ENCODE results near the gene AK5.

AK5 gene, protein sequence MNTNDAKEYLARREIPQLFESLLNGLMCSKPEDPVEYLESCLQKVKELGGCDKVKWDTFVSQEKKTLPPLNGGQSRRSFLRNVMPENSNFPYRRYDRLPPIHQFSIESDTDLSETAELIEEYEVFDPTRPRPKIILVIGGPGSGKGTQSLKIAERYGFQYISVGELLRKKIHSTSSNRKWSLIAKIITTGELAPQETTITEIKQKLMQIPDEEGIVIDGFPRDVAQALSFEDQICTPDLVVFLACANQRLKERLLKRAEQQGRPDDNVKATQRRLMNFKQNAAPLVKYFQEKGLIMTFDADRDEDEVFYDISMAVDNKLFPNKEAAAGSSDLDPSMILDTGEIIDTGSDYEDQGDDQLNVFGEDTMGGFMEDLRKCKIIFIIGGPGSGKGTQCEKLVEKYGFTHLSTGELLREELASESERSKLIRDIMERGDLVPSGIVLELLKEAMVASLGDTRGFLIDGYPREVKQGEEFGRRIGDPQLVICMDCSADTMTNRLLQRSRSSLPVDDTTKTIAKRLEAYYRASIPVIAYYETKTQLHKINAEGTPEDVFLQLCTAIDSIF

GRCh38 chr1:77281491-77282186, at the start of gene AK5:
Gene AK5, plus strand, starts transcription at chr1:77282019. Its CDS starts 295 bp downstream, at chr1:77282314.
- peak; percentile 64 for DNase-seq (ENCODE audit: low spot score)

DNA sequence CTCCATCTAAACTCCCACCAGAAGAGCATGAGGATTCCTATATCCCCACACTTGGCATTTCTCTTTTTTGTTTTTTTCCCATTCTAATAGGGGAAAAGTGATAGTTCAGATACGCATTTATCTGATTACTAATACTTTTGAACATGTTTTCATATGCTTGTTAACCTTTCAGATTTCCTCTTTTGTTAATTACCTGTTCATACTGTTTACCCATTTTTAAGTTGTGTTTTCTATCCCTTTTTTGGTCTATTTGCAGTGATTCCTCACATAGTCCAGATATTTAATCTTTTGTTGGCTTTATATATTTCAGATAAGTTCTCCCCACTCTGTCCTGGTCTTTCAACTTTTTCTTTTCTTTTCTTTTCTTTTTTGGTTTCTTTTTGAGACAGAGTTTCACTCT, 49.0 kb upstream of the AK5 start:
- no peak for DNase-seq (ENCODE audit: low spot score)

DNA sequence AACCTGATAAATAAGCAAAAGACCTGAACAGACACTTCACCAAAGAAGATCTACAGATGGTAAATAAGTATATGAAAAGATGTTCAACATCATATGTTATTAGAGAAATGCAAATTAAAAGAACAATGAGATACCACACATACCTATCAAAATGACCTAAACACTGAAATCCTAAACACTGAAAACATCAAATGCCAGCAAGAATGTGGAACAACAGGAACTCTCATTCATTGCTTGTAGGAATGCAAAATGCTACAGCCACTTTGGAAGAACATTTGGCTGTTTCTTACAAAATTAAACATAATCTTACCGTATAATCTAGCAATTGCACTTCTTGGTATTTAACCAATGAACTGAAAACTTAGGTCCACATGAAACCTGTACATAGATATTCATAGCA, 47.7 kb upstream of the AK5 start:
- no peak for DNase-seq (ENCODE audit: low spot score)

DNA sequence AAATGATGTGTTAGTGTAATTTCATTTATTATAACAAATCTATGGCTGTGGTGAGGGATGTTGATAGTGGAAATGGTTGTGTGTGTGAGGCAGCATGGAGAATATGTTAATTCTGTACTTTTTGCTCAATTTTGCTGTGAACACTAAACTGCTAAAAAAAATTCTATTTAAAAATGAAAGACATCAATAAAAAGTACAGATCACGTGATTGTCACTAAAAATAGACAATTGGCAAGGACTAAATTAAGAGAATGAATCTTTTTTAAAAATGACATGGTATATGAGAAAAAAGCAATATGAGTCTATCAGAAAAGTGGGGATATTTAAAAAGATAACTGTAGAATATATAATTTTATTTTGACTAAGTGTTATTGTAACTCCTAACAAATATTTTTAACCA, 46.9 kb upstream of the AK5 start:
- DNase-seq (ENCODE audit: low spot score), result no peak

- no peak for DNase-seq (ENCODE audit: low spot score)
These were observed 43.4 kb upstream of the AK5 start for GRCh38 chr1:77238462-77238861.

DNA sequence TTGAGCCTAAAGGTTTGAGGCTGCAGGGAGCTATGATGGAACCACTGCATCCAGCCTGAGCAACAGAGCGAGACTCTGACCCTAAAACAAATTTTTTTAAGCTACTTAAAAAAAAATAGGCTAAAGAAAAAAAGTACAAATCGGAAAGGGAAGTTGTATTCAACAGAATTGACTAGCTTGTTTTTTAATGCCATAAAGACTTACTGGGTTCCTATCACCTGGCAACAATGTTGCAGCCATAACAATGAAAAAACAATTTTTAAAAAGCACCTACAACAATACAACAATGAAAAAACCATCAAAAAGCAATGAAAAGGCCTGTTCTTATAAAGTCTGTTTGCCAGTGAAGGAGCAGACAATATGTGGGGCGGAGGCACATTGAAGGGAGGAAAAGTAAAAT, 42.5 kb upstream of the AK5 start:
- DNase-seq (ENCODE audit: low spot score), result no peak

DNA sequence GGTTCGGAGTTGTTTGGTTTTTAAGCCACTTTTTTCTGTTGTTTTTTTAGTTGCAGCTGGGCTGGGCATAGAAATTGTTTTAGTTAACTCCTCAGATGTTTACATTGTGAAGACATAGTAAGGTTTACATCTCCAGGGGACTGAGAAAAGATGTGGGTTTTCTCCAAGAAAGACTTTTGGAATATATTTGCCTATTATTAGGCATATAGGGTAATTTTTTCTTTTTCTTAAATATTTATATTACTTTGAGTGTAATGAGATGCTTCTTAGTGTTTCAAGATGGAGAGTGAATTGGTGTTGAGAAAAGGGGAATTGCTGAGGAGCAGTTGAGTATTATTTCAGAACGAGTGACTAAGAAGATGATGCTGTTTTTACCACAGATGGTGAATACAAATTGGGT, 36.0 kb upstream of the AK5 start:
- DNase-seq (ENCODE audit: low spot score), result no peak

DNA sequence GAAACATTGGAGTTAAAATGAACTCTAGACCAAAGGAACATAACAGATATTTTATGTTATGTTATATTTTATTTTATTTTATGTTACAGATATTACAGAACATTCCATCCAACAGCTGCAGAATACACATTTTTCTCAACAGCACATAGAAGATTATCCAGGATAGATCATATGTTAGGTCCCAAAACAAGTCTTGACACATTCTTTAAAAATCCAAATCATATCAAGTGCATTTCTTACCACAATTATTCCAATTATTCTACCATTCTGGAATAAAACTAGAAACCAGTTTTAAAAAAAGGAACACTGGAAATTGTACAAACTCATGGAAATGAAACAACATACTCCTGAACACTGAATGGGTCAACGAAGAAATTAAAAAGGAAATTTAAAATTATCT, 31.7 kb upstream of the AK5 start:
- DNase-seq (ENCODE audit: low spot score), result no peak

- no peak for DNase-seq (ENCODE audit: low spot score)
These were observed 28.6 kb upstream of the AK5 start for GRCh38 chr1:77253211-77253610.

- DNase-seq (ENCODE audit: low spot score), result no peak
These were observed 18.1 kb upstream of the AK5 start for GRCh38 chr1:77263708-77264107.

GRCh38 chr1:77265180-77265579, 16.6 kb upstream of the AK5 start:
- no peak for DNase-seq (ENCODE audit: low spot score)

DNA sequence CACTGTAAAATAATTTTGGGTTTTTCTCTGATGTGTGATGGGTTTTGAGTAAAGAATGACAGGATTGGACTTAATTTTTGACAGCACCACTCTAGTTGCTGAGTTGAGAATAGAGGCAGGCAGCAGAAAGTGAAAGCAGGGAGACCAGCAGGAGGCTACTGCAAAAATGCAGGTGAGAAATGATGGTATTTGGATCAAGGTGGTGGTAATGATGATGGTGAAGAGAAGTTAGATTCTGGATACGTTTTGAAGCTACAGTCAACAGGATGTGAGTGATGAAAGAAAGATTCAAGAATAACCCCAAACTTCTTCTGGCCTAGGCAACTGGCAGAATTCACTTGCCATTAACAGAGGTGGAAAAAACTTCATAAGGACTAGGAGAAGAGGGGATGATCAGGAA, 14.8 kb upstream of the AK5 start:
- no peak for DNase-seq (ENCODE audit: low spot score)

DNA sequence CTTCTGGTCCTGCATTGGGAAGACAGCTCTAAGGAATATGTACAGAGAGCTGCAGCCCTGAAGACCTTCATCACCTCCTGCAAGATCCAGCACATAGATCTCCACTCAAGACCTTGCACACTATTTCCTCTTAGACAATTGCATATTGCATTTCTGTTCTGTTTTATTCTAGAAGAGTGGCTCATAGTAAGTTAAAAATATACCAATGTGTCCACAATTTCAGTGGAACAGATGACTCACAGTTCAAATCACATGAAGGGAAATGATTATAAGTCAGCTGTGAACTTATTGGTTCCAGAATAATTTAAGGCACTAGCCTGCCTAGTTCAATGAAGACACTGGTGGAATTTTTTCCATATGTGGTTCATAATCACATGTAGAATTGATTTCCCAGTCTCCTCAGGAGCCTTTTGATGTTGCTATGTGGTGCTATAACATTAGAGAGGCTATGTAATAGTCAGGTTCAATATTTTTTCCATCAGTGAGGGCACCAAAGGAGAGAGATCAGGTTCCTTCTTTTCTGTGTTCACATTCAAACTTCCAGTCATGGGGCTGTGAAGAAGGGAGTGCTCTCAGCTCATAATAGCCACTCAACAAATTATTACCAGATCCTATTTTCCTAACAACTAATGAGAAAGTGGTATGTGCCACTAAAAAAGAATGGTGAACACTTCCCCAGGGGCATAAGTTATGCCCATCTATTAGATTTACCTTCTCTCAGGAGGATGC, 9.8 kb upstream of the AK5 start:
- DNase-seq (ENCODE audit: low spot score), result no peak

DNA sequence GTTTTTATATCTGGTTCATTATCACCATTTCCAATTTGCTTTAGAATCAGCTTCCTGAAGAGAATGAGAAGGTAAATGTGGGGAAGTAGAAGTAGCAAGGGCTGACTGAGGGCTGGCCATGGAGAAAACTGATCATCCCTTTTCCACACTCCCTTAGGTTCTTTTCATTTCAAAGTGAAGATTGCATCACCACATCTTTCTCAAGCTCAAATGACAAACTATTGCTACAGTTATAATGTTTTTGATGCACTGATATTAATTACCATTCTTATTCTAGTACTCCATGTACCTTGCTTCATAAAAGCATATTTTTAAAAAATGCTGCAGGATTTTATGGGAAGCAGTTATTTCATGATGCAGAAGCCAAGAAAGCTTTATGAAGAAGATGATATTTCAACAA, 7.9 kb upstream of the AK5 start:
- no peak for DNase-seq (ENCODE audit: low spot score)

DNA sequence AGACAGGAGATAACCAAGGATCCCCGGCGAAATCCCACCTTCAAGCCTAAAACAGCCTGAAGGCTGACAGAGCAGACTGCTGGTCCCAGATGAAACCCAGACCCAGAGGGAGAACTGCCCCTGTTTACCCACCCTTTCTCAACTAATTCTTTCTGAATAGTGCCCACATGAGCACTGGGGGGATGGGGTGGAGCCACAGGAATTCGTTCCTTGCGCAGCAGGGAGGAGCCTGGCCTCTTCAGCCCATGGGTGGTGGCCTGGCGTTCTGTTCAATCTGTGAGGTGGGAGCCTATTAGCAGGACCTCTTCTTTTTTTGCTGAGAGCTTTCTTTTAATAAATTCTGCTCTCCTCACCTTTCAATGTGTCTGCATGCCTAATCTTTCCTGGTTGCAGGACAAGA, 6.6 kb upstream of the AK5 start:
- DNase-seq (ENCODE audit: low spot score), result no peak

DNA sequence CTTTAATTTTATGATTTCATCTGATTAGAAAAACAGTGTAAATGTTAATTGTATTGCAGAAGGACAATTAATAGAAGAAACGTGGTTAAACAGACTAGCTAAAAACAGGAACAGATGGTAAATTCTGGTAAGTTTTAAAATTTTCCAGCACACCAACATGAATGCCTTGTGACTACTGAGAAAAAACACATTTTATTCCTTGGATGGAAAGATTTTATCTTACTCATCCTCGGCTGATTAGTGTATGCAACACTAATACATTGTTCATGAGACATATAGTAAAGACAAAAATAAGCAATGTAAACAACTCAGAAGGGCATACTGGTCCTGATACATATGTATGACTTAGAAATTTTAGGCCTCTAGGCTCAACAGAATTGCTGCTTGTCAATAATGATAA, 4.9 kb upstream of the AK5 start:
- no peak for DNase-seq (ENCODE audit: low spot score)

GRCh38 chr1:77279929-77280328, 1.9 kb upstream of the AK5 start:
- no peak for DNase-seq (ENCODE audit: low spot score)

DNA sequence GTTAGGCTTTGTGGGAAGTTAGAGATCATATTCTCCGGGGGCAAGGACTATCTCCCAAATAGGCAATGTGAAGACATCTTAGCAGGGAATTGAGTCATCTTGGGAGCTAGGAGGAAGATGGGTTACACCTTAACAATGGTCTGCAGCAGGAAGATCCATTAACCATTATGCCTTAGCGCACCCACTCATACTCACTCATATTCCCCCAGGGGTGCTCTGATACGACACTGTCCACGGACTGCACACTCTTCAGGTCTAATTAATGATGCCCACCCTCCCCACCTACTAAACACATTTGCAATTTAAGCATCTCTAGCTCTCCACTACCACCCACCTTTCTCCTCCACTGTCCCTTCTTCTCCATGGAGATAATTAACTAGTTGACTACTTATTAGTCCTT, 857 bp upstream of the AK5 start:
- no peak for DNase-seq (ENCODE audit: low spot score)

DNA sequence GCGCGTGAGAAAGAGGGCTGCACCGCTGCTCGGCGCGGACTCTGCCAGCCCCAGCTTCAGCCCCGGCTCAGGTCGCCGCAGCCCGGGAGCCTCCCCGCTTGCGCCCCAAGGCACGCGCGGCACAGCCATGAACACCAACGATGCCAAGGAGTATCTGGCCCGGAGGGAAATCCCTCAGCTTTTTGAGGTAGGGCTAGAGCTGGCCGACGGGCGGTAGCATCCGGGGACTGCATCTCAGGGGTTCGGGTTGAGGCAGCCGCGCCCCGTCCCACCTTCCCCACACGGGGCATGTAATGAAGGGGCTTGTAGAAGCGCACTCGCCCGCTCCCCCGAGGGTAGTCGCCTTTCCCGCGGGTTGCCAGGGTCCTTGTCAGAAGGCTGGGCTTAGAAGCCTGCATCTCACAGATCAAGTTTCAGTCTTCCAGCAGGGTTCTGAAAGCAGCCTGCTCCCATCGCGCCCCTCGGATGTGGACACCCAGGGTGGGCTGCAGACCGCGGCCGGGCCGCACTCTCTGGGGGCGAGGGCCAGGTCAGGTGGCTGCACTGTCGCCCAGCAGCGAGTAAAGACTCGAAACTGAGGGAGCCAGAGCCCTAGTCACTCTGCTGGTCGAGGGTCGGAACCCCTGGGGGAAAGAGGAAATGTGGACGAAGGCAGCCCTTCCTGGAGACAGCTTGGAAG, 507 bp downstream of the AK5 start:
- DNase-seq (ENCODE audit: low spot score), result peak; percentile 54

- peak; percentile 45 for DNase-seq (ENCODE audit: low spot score)
These were observed 1.2 kb downstream of the AK5 start for GRCh38 chr1:77282866-77283539.

GRCh38 chr1:77283701-77284425, 2.0 kb downstream of the AK5 start:
- peak; percentile 62 for DNase-seq (ENCODE audit: low spot score)

Data from globus pallidus (tissue), 1 donor.